GM21723 (cell line): ENCODE measurements around the gene B4GALNT2.

ENCODE experiments used
- ATAC-seq: cut with Tn5 transposase; IDR thresholded peaks from one replicate; pipeline ENCODE4 v1.9.1; 2021; ENCODE audit warnings: mild to moderate bottlenecking, moderate library complexity; ENCODE audit not compliant: unreplicated experiment

Gene B4GALNT2

DNA sequence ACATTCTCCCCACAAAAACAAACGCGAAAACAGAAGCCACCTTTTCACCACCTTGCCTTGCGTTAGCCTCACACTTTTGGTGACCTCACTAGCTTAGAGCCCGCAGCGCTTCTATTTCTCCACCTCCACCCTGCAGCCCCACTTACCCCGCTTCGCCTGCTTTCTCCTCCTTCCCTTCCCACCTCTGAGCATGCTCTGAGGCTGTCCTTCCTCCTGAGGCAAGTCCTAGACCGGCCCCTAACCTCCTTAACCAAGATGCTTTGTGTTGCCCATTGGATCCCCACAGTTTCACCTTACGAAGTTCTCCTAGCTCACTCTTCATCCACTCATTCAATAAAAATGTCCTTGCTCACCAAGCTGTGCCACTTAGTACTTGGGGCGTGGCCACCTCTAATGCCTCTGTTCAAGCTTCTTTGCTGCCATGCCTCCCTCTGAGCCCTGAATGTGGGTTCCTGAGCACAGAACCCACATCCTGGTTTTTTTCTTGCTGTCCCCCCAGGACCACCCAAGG is 76.5 kb downstream of the B4GALNT2 start:
- no peak for ATAC-seq

- ATAC-seq: peak; percentile 70
These were observed 77.8 kb downstream of the B4GALNT2 start, which contains the start of the genes ABI3 and GNGT2 for GRCh38 chr17:49210158-49211029. Gene ABI3, plus strand, starts transcription at chr17:49210707. Its CDS starts 18 bp downstream, at chr17:49210725. Gene GNGT2, minus strand, starts transcription at chr17:49210574. Its CDS starts 3,152 bp downstream, at chr17:49207422.

GRCh38 chr17:49213399-49213798 is 80.8 kb downstream of the B4GALNT2 start:
- ATAC-seq: no peak

GRCh38 chr17:49213847-49214246 is 81.3 kb downstream of the B4GALNT2 start:
- ATAC-seq: no peak

GRCh38 chr17:49214676-49215360 is 82.2 kb downstream of the B4GALNT2 start:
- no peak for ATAC-seq

DNA sequence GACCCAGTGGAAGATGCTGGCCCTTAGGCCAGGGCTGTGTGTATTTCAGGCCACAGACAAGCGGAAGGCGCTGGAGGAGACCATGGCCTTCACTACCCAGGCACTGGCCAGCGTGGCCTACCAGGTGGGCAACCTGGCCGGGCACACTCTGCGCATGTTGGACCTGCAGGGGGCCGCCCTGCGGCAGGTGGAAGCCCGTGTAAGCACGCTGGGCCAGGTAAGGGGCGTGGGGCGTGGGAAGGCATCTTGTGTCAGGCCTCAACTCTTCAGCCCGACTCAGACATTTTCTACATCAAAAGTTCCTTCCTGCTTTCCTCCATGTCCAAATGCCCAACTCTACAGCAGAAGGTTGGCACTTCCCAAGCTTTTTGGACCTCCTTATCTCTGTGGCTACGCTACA is 83.9 kb downstream of the B4GALNT2 start:
- no peak for ATAC-seq

- ATAC-seq: no peak
These were observed 84.5 kb downstream of the B4GALNT2 start for GRCh38 chr17:49216953-49217650.

GRCh38 chr17:49217651-49218413 is 85.3 kb downstream of the B4GALNT2 start:
- ATAC-seq: peak; percentile 30

GRCh38 chr17:49218941-49219913 is 86.7 kb downstream of the B4GALNT2 start:
- ATAC-seq: peak; percentile 42

DNA sequence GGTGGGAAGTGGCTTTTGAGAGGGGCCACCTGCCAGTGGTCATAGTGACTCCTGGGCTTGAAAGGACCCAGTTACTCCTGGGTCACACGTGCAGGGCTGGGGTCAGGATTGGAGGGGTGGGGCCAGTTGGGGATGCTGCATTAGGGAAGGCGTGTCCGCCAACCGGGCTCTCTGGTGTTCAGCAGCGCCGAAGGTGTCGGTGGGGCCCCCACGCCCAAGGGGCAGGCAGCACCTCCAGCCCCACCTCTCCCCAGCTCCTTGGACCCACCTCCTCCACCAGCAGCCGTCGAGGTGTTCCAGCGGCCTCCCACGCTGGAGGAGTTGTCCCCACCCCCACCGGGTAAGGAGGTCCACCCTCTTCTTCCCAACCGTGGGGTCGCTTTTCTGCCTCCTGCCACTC is 87.4 kb downstream of the B4GALNT2 start:
- ATAC-seq: no peak

DNA sequence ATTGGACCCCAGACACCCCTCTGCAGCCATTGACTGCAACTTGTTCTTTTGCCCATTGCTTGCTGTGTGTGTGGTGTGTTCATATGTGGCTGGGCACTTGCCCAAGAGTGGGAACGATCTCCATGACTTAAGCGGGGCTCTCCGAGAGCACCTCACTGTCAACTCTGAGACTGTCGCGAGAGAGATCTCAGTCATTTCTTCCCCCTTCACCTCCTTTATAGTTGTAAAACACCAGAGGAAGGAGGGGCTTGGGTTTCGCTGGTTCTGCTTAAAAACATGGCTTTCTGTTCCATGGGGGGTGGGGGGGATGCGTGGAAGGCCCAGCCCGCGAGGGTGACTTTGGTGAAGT is 90.6 kb downstream of the B4GALNT2 start:
- ATAC-seq: no peak

DNA sequence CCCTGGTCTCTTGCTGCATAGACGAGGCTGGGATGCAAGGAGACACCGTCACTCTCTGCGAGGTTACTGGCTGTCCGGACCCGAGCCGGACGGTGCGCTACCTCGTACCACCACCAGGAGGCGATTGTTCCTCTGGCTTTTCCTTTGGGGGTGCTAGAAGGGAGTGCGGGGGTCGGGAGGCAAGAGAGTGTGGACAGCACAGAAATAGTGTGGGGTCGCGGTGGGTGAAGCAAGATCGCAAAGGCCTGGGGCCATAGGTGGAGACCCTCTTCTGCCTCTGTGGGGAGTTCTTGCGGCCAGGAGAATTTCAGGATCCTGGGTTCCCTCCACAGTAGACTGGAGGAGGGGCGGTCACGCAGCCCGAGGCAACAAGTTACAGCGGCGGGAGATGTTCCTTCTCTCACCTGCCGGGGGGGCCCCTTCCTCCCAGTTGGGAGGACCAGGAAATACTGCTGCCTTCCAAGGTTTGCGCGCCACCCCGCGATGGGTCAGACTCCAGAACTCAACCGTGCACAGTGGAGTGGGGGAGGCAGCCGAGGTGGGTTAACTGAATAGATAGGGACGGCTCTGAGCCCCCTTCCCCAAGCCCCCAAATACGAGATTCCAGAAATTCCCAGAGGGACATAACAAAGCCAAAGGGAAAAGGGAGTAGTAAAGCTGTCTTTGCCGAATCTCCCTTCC is 91.1 kb downstream of the B4GALNT2 start:
- no peak for ATAC-seq

- no peak for ATAC-seq
These were observed 91.8 kb downstream of the B4GALNT2 start for GRCh38 chr17:49224198-49224996.

DNA sequence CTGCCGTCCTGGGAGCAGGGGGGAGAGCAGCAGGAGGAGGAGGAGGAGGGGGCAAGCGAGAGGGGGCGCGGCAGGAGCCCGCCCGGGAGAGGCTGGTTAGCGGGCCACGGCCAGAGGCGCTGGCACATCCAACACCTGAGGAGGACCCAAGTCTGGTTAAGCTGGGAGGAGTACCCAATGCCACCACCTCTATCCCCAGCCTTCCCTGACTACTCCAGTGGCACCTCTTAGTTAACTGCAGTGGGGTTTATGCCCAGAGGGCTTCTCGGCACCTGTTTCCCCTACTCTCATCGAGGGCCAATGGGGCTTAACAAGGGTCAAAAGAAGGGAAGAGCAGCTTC is 92.4 kb downstream of the B4GALNT2 start:
- no peak for ATAC-seq

DNA sequence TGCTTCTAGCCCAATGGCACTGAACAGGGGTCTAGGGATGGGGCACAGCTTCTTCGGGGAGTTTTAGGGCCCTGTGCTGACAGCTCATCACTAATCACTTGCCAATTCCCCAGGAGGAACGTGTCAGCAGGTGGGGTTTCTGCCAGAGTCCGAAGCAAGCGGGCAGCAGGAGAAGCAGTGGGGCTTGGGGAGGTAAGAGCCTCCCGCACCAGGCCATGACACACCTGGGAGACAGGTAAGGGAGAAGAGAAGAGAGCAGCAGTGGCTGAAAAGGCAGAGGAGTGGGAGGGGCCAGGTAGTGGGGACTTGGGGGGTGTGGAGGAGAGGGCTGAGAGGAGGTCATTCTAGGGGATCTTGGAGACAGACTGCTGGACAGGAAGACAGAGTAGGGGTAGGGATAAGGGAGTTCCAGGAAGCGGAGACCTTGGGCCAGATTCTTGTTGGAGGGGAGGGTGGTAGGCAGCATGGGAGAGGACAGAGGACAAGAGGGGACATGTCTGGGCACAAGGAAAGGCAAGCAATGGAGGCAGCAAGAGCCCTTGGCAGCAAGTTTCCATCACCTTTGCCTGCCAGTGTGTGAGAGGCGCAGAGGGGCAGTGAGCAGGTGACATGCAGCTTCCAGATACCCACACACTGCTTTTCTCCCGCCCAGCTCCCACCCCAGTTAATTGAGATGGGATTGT is 93.1 kb downstream of the B4GALNT2 start:
- ATAC-seq: no peak
